ENCODE data around the gene PYY. TPM values are rescaled to one million over a fixed set of nuclear protein-coding genes. Genes with fewer than 3 reads are reported as not detected.
"Not testable (repeated sequence)": the region's sequence is repeated elsewhere in the genome, so short reads cannot be mapped to it uniquely, and the experiment has no call there.

Gene PYY
- not detected in 2 replicates for total RNA-seq

GRCh38 chr17:43953746-43954145 is at the start of gene PYY:
PYY (minus strand) TSS chr17:43953940; CDS start chr17:43953483, 457 bp downstream.
- intact Hi-C loops (cut with micrococcal nuclease), result no loop called here

GRCh38 chr17:44002141-44002848 is 48.6 kb upstream of the PYY start:
- intact Hi-C loops (cut with micrococcal nuclease), result loop anchor here (10.0 kb wide), 1 partner anchor 517 kb away; the partner anchor contains the start of gene DHX8

GRCh38 chr17:44001461-44001920 is 47.8 kb upstream of the PYY start:
- intact Hi-C loops (cut with micrococcal nuclease), result loop anchor here (10.0 kb wide), 1 partner anchor 517 kb away; the partner anchor contains the start of gene DHX8

- intact Hi-C loops (cut with micrococcal nuclease), result loop anchor here (10.0 kb wide), 1 partner anchor 516 kb away; the partner anchor contains the start of gene DHX8
Measured at GRCh38 chr17:44000871-44001460, 47.2 kb upstream of the PYY start.

GRCh38 chr17:44000141-44000860 is 46.6 kb upstream of the PYY start:
- intact Hi-C loops (cut with micrococcal nuclease), result loop anchor here (10.0 kb wide), 1 partner anchor 516 kb away; the partner anchor contains the start of gene DHX8

- intact Hi-C loops (cut with micrococcal nuclease), result no loop called here
Measured at GRCh38 chr17:43999024-43999423, 45.3 kb upstream of the PYY start.

GRCh38 chr17:43998552-43998951 is 44.8 kb upstream of the PYY start:
- intact Hi-C loops (cut with micrococcal nuclease), result no loop called here

GRCh38 chr17:43997180-43997579 is 43.4 kb upstream of the PYY start:
- intact Hi-C loops (cut with micrococcal nuclease), result not testable (repeated sequence)

GRCh38 chr17:43995150-43995471 is 41.4 kb upstream of the PYY start:
- intact Hi-C loops (cut with micrococcal nuclease), result loop anchor here (1.0 kb wide), 3 partner anchors 51 to 117 kb away; no protein-coding TSS in a partner anchor

GRCh38 chr17:43994272-43995149 is 40.8 kb upstream of the PYY start:
- intact Hi-C loops (cut with micrococcal nuclease), result loop anchor here (1.0 to 5.0 kb wide), 4 partner anchors 48 to 116 kb away; no protein-coding TSS in a partner anchor

GRCh38 chr17:43992641-43993040 is 38.9 kb upstream of the PYY start:
- intact Hi-C loops (cut with micrococcal nuclease), result loop anchor here (5.0 kb wide), 1 partner anchor 50 kb away; no protein-coding TSS in a partner anchor

GRCh38 chr17:43988301-43988700 is 34.6 kb upstream of the PYY start:
- intact Hi-C loops (cut with micrococcal nuclease), result no loop called here

- intact Hi-C loops (cut with micrococcal nuclease), result no loop called here
Measured at GRCh38 chr17:43987131-43988021, 33.6 kb upstream of the PYY start.

GRCh38 chr17:43986225-43986981 is 32.7 kb upstream of the PYY start:
- intact Hi-C loops (cut with micrococcal nuclease), result no loop called here

- intact Hi-C loops (cut with micrococcal nuclease), result no loop called here
Measured at GRCh38 chr17:43984521-43984920, 30.8 kb upstream of the PYY start.

GRCh38 chr17:43983515-43984411 is 30.0 kb upstream of the PYY start:
- intact Hi-C loops (cut with micrococcal nuclease), result no loop called here

GRCh38 chr17:43983196-43983514 is 29.4 kb upstream of the PYY start:
- intact Hi-C loops (cut with micrococcal nuclease), result no loop called here

- intact Hi-C loops (cut with micrococcal nuclease), result no loop called here
Measured at GRCh38 chr17:43982171-43982570, 28.4 kb upstream of the PYY start.
